MM.1S (cell line): ENCODE data around the gene TRIAP1.

Experiments used
- CTCF ChIP-seq: fragments of 300-600 bp; sonication (generic); IDR thresholded peaks from 2 replicates; pipeline ENCODE4 v1.5.1; 2016; ENCODE audit warnings: antibody characterized with exemption, low read length, mixed read lengths
- EZH2 ChIP-seq: fragments of 300-600 bp; sonication (generic); optimal IDR thresholded peaks from 2 replicates; pipeline ENCODE3; 2017; ENCODE audit warnings: low read depth, mild to moderate bottlenecking, antibody characterized with exemption, low read length, mixed read lengths
- EZH2phosphoT487 ChIP-seq: fragments of 300-600 bp; sonication (generic); IDR thresholded peaks from 2 replicates; pipeline ENCODE4 v1.6.1; 2018; ENCODE audit warnings: antibody characterized with exemption, low read length

- TF ChIP-seq EZH2phosphoT487 (no peak), EZH2 (no peak), CTCF (no peak)
Measured at GRCh38 chr12:120412421-120412820, 33.8 kb downstream of the TRIAP1 start.
